CD14-positive monocyte (primary cell): ENCODE measurements around the gene PADI1. TPM values are rescaled to one million over a fixed set of nuclear protein-coding genes. Genes with fewer than 3 reads are reported as not detected.
A peak's percentile ranks its signal among the peaks of the same experiment; 100 is the strongest.

Experiments used
- DNase-seq, 3 donors: peaks; one replicate each; pipeline ENCODE4 v3.0.0-alpha.2; 2011 to 2022
- H2AFZ ChIP-seq: 2 replicates; pipeline ENCODE4 v1.6.0; 2012; ENCODE audit warnings: mild to moderate bottlenecking, low read depth, low read length, inconsistent platforms; ENCODE audit not compliant: insufficient read depth, poor library complexity, severe bottlenecking
- H3K27ac ChIP-seq, 2 donors: 1 replicate in 1 of 2; 2 replicates in 1 of 2; pipeline ENCODE4 v1.5.1; 2012 to 2013; ENCODE audit warnings: low read length in 2 of 2, control low read depth in 1 of 2, inconsistent platforms in 1 of 2, low read depth in 1 of 2, mild to moderate bottlenecking in 1 of 2
- H3K27me3 ChIP-seq, 2 donors: one replicate each; pipeline versions ENCODE4 v1.6.0 to v1.6.1; 2011 to 2013; ENCODE audit warnings: low read length in 2 of 2; ENCODE audit not compliant: control insufficient read depth in 2 of 2, insufficient read depth in 2 of 2
- H3K36me3 ChIP-seq, 2 donors: replicated peaks in 1 of 2; 1 replicate in 1 of 2; 2 replicates in 1 of 2; pipeline versions ENCODE4 v1.5.1 to v1.6.1; 2012 to 2013; ENCODE audit warnings: low read length in 2 of 2, control low read depth in 1 of 2, inconsistent platforms in 1 of 2, mild to moderate bottlenecking in 1 of 2; ENCODE audit not compliant: insufficient read depth in 2 of 2, control insufficient read depth in 1 of 2
- H3K4me1 ChIP-seq, 2 donors: 1 replicate in 1 of 2; 2 replicates in 1 of 2; pipeline versions ENCODE4 v1.5.1 to v1.6.1; 2012 to 2013; ENCODE audit warnings: low read length in 2 of 2, control low read depth in 1 of 2, inconsistent platforms in 1 of 2, mild to moderate bottlenecking in 1 of 2, moderate library complexity in 1 of 2; ENCODE audit not compliant: insufficient read depth in 2 of 2, control insufficient read depth in 1 of 2
- H3K4me2 ChIP-seq: replicated peaks from 2 replicates; pipeline ENCODE3; 2012; ENCODE audit warnings: low read length, moderate library complexity, mild to moderate bottlenecking; ENCODE audit not compliant: poor library complexity, severe bottlenecking; ENCODE audit errors: extremely low read depth
- H3K4me3 ChIP-seq, 3 experiments: fragments of 200-600 bp in 1 of 3; sonication (generic) in 1 of 3; replicated peaks in 1 of 3; 1 replicate in 2 of 3; 2 replicates in 1 of 3; pipeline ENCODE4 v1.5.1; 2011 to 2013; ENCODE audit warnings: low read length in 3 of 3, mild to moderate bottlenecking in 3 of 3, control low read depth in 2 of 3, low read depth in 2 of 3, inconsistent platforms in 1 of 3, moderate library complexity in 1 of 3
- H3K79me2 ChIP-seq: 2 replicates; pipeline ENCODE4 v1.6.0; 2012; ENCODE audit warnings: mild to moderate bottlenecking, control low read depth, inconsistent platforms, low read length, moderate library complexity; ENCODE audit not compliant: insufficient read depth
- H3K9ac ChIP-seq: 2 replicates; pipeline ENCODE4 v1.6.0; 2017; ENCODE audit warnings: low read length, mild to moderate bottlenecking; ENCODE audit not compliant: insufficient read depth, poor library complexity, severe bottlenecking
- H3K9me3 ChIP-seq, 2 donors: replicated peaks in 1 of 2; 1 replicate in 1 of 2; 2 replicates in 1 of 2; pipeline versions ENCODE4 v1.5.1 to v1.6.1; 2012 to 2013; ENCODE audit warnings: low read length in 2 of 2, control low read depth in 1 of 2; ENCODE audit not compliant: control insufficient read depth in 1 of 2, insufficient read depth in 1 of 2
- H4K20me1 ChIP-seq: 2 replicates; pipeline ENCODE4 v1.6.0; 2012; ENCODE audit warnings: mild to moderate bottlenecking, low read length, control low read depth, moderate library complexity; ENCODE audit not compliant: insufficient read depth
- H3K27ac Mint-ChIP-seq, 7 donors: one replicate each; pipeline ENCODE4 v1.8.0; 2020; ENCODE audit warnings: mild to moderate bottlenecking in 7 of 7, mixed read lengths in 7 of 7, moderate library complexity in 6 of 7, inconsistent platforms in 2 of 7
- H3K27me3 Mint-ChIP-seq, 3 donors: one replicate each; pipeline ENCODE4 v1.8.0; 2021 to 2022; ENCODE audit warnings: low read depth in 3 of 3, mild to moderate bottlenecking in 3 of 3, mixed read lengths in 3 of 3, moderate library complexity in 3 of 3, inconsistent platforms in 1 of 3
- H3K36me3 Mint-ChIP-seq, 2 donors: one replicate each; pipeline ENCODE4 v1.8.0; 2020; ENCODE audit warnings: mixed read lengths in 2 of 2, inconsistent platforms in 1 of 2, mild to moderate bottlenecking in 1 of 2
- H3K4me1 Mint-ChIP-seq: one replicate; pipeline ENCODE4 v1.8.0; 2020; ENCODE audit warnings: mild to moderate bottlenecking, mixed read lengths
- H3K4me3 Mint-ChIP-seq, 2 donors: one replicate each; pipeline ENCODE4 v1.8.0; 2020; ENCODE audit warnings: mild to moderate bottlenecking in 2 of 2, mixed read lengths in 2 of 2, moderate library complexity in 1 of 2
- H3K9me3 Mint-ChIP-seq, 7 donors: one replicate each; pipeline ENCODE4 v1.8.0; 2020 to 2022; ENCODE audit warnings: mixed read lengths in 7 of 7, mild to moderate bottlenecking in 6 of 7, moderate library complexity in 6 of 7, inconsistent platforms in 2 of 7
- CTCF ChIP-seq: fragments of 200-600 bp; IDR thresholded peaks from one replicate; pipeline ENCODE4 v1.8.0; 2022; ENCODE audit warnings: antibody characterized with exemption, mild to moderate bottlenecking
- WGBS: methylation state at CpG from one replicate; pipeline ENCODE4 v1.1.5; 2013; ENCODE audit warnings: missing lambda C conversion rate; ENCODE audit not compliant: insufficient coverage; 5-methylcytosine and 5-hydroxymethylcytosine counted together
- intact Hi-C, 2 donors: fragments of 100-400 bp; cut with micrococcal nuclease; formaldehyde crosslinking; loops; one replicate each; pipeline versions ENCODE4 v1.15.0 to v1.15.1; 2023
- polyA plus RNA-seq, 3 donors: library from polyadenylated mRNA; depleted of rRNA in 1 of 3; unstranded in 2 of 3; stranded (reverse) in 1 of 3; fragments of 300-500 nt in 2 of 3; fragments of >200 nt in 1 of 3; fragmentation: Illumina TruSeq in 2 of 3; gene quantifications; 1 replicate in 2 of 3; 2 replicates in 1 of 3; pipeline ENCODE4 v1.2.3, GENCODE V29; 2012 to 2021

The PADI1 gene
- polyA plus RNA-seq, 3 donors: not detected

DNA sequence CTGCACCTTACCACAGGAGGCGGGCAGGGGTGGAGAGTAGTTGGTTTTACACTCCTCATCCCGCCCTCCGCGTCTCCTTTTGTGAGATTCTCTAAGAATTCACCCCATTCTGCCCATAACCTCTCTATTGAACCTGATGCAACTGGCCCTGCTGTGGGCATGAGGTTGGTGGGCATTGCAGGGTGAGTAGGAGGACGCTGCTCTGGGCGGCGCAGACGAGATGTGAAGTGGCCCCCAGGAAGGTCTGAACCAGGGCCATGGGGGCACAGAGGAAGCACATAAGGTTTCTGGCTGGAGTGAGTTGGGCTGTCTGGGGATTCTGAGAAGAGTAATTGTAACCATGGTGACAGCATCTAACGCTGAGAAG is 8.8 kb downstream of the PADI1 start:
- DNase-seq: no peak
- Histone ChIP-seq H3K9ac (no peak overlapping the region), H3K9me3 (no peaks in the 10 kb centered on the region), H3K79me2 (no peaks in the 10 kb centered on the region), H3K36me3 (no peaks in the 10 kb centered on the region), H2AFZ (no peak overlapping the region), H3K4me3 (no peak overlapping the region), H3K27ac (no peak overlapping the region), H4K20me1 (no peaks in the 10 kb centered on the region), H3K27me3 (no peaks in the 10 kb centered on the region), H3K4me1 (peaks cover 19 to 22% of the 10 kb centered on the region in 2 donors), H3K4me2 (no peak overlapping the region)
- peak overlapping the region in 1 of 7 donors; percentile 6 for H3K27ac Mint-ChIP-seq
- H3K9me3 Mint-ChIP-seq: peaks cover 0 to 3% (median 0%) of the 10 kb centered on the region in 7 donors
- H3K27me3 Mint-ChIP-seq: peaks cover 12 to 18% (median 17%) of the 10 kb centered on the region in 3 donors
- peaks cover 0 to 1% of the 10 kb centered on the region in 2 donors for H3K36me3 Mint-ChIP-seq
- no peak for TF ChIP-seq CTCF
- peaks cover 23% of the 10 kb centered on the region for H3K4me1 Mint-ChIP-seq
- WGBS: 86% methylated on average over 4 of the region's 9 CpGs
- H3K4me3 Mint-ChIP-seq: no peak overlapping the region
- intact Hi-C loops: no loop called here

- Mint-ChIP-seq H3K4me1 (peaks cover 18% of the 10 kb centered on the region), H3K4me3 (no peak overlapping the region), H3K27ac (peak overlapping the region in 1 of 7 donors; percentile 14), H3K9me3 (no peaks in the 10 kb centered on the region), H3K27me3 (peaks cover 12 to 18% (median 17%) of the 10 kb centered on the region in 3 donors), H3K36me3 (peaks cover 0 to 1% of the 10 kb centered on the region in 2 donors)
- TF ChIP-seq CTCF: no peak
- H3K36me3 ChIP-seq: no peaks in the 10 kb centered on the region
- no peaks in the 10 kb centered on the region for H4K20me1 ChIP-seq
- H3K27me3 ChIP-seq: no peaks in the 10 kb centered on the region
- intact Hi-C loops: no loop called here
- no peak overlapping the region for H3K4me3 ChIP-seq
- DNase-seq: no peak
- no peaks in the 10 kb centered on the region for H3K9me3 ChIP-seq
- H3K4me1 ChIP-seq: peaks cover 16 to 17% of the 10 kb centered on the region in 2 donors
- 100% methylated on average over 3 of the region's 5 CpGs for WGBS
- no peak overlapping the region for H2AFZ ChIP-seq
- no peak overlapping the region for H3K27ac ChIP-seq
- H3K9ac ChIP-seq: no peak overlapping the region
- no peaks in the 10 kb centered on the region for H3K79me2 ChIP-seq
- no peak overlapping the region for H3K4me2 ChIP-seq
Observed at GRCh38 chr1:17214876-17215544, 10.1 kb downstream of the PADI1 start.
